22Rv1 (cell line): ENCODE data around the gene SLC39A11.

Experiments used
- ZFX ChIP-seq: fragments of 450-650 bp; IDR thresholded peaks from 2 replicates; pipeline ENCODE4 v1.6.1; 2017; ENCODE audit warnings: antibody characterized with exemption, borderline replicate concordance
- TF ChIP-seq, protein P1 (sequence below): fragments of 450-650 bp; IDR thresholded peaks from 2 replicates; pipeline ENCODE4 v1.5.1; 2017; ENCODE audit warnings: mild to moderate bottlenecking

DNA sequence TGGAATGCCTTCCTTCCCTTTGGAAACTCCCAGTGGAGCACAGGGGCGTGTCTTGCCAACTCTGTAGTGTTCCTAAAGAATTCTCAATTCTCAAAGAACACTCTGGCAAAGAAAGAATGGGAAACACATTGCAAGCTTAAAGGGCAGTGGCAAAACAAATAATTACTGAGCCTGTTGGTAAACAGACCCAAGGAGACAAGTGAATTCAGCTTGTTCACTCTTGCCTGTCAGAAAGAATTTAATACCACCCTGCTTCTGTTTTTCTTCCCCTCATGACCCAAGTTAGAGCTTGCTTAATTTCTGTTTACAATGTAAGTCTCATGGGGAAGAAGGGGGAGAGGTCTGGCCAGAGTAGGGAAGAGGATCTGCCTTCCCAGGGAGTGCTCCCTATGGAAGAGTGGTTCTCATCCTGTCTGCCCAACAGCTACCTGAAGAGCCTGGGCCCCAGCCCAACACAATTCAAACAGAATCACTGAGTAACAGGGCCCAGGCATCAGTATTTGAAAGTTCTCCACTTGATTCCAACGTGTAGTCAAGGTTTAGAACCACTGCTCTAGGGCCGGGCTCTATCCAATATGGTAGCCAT lies 386.0 kb downstream of the SLC39A11 start:
- TF ChIP-seq, protein P1, sequence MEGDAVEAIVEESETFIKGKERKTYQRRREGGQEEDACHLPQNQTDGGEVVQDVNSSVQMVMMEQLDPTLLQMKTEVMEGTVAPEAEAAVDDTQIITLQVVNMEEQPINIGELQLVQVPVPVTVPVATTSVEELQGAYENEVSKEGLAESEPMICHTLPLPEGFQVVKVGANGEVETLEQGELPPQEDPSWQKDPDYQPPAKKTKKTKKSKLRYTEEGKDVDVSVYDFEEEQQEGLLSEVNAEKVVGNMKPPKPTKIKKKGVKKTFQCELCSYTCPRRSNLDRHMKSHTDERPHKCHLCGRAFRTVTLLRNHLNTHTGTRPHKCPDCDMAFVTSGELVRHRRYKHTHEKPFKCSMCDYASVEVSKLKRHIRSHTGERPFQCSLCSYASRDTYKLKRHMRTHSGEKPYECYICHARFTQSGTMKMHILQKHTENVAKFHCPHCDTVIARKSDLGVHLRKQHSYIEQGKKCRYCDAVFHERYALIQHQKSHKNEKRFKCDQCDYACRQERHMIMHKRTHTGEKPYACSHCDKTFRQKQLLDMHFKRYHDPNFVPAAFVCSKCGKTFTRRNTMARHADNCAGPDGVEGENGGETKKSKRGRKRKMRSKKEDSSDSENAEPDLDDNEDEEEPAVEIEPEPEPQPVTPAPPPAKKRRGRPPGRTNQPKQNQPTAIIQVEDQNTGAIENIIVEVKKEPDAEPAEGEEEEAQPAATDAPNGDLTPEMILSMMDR: no peak
- no peak for TF ChIP-seq ZFX
